IMR-90 (cell line): ENCODE data around the gene MARCHF2. TPM values are rescaled to one million over a fixed set of nuclear protein-coding genes. Genes with fewer than 3 reads are reported as not detected.
A peak's percentile ranks its signal among the peaks of the same experiment; 100 is the strongest.

Source experiments
- ATAC-seq: fragments of 200-7000 bp; cut with Tn5 transposase; 2 replicates; pipeline ENCODE4 v1.9.1; 2020; ENCODE audit warnings: low read depth, mild to moderate bottlenecking, moderate library complexity
- BruUV-seq: library from RNA; stranded (reverse); fragments of 400-500 nt; replicated peaks from 2 replicates; lab custom pipeline; 2021; lab: Mats Ljungman, UMichigan
- CTCF ChIA-PET: fragments of 300-600 bp; formaldehyde crosslinking; extraction: SDS; loops from one replicate; lab custom pipeline; 2021; ENCODE audit warnings: antibody characterized with exemption; lab: Yijun Ruan, JAX
- POLR2A ChIA-PET: fragments of 300-600 bp; sonication (Branson Sonifier 250); formaldehyde crosslinking; loops from one replicate; lab custom pipeline; 2022; ENCODE audit warnings: antibody characterized with exemption; ENCODE audit not compliant: unreplicated experiment; lab: Charles Lee
- DNase-seq: peaks from one replicate; pipeline ENCODE4 v3.0.0; 2013
- H2AFZ ChIP-seq: replicated peaks from 2 replicates; pipeline ENCODE3; 2013; ENCODE audit warnings: low read length, mild to moderate bottlenecking; ENCODE audit not compliant: poor library complexity
- H2AK5ac ChIP-seq: 2 replicates; pipeline ENCODE4 v1.6.1; 2013; ENCODE audit warnings: low read depth, low read length, inconsistent platforms
- H2AK9ac ChIP-seq: replicated peaks from 2 replicates; pipeline ENCODE3; 2013; ENCODE audit warnings: mild to moderate bottlenecking, low read depth, low read length, moderate library complexity; ENCODE audit not compliant: poor library complexity
- H2BK120ac ChIP-seq: 2 replicates; pipeline ENCODE4 v1.6.1; 2013; ENCODE audit warnings: low read depth, low read length, inconsistent platforms
- H2BK15ac ChIP-seq: 3 replicates; pipeline ENCODE4 v1.6.1; 2013; ENCODE audit warnings: low read depth, low read length, inconsistent platforms
- H2BK20ac ChIP-seq: 2 replicates; pipeline ENCODE4 v1.6.1; 2013; ENCODE audit warnings: low read depth, mild to moderate bottlenecking, inconsistent platforms, low read length, moderate library complexity
- H2BK5ac ChIP-seq: 2 replicates; pipeline ENCODE4 v1.6.1; 2013; ENCODE audit warnings: mild to moderate bottlenecking, low read depth, low read length, inconsistent platforms; ENCODE audit not compliant: poor library complexity, severe bottlenecking
- H3K14ac ChIP-seq: replicated peaks from 2 replicates; pipeline ENCODE4 v1.6.1; 2013; ENCODE audit warnings: low read depth, low read length, inconsistent platforms
- H3K18ac ChIP-seq: 2 replicates; pipeline ENCODE4 v1.6.1; 2013; ENCODE audit warnings: low read depth, low read length, control low read depth
- H3K23ac ChIP-seq: 2 replicates; pipeline ENCODE4 v1.6.1; 2013; ENCODE audit warnings: low read depth, low read length, inconsistent platforms
- H3K27ac ChIP-seq: 2 replicates; pipeline ENCODE4 v1.5.1; 2013; ENCODE audit warnings: mild to moderate bottlenecking, control low read depth, low read length; ENCODE audit not compliant: insufficient read depth
- H3K27me3 ChIP-seq: 2 replicates; pipeline ENCODE4 v1.6.1; 2013; ENCODE audit warnings: low read length; ENCODE audit not compliant: control insufficient read depth, insufficient read depth
- H3K36me3 ChIP-seq: 2 replicates; pipeline ENCODE4 v1.6.1; 2013; ENCODE audit warnings: low read length, mixed read lengths; ENCODE audit not compliant: control insufficient read depth, insufficient read depth
- H3K4ac ChIP-seq: 2 replicates; pipeline ENCODE4 v1.6.1; 2013; ENCODE audit warnings: low read depth, low read length, inconsistent platforms
- H3K4me1 ChIP-seq: 2 replicates; pipeline ENCODE4 v1.6.1; 2013; ENCODE audit warnings: low read length, mixed read lengths; ENCODE audit not compliant: control insufficient read depth, insufficient read depth
- H3K4me2 ChIP-seq: 2 replicates; pipeline ENCODE4 v1.6.1; 2013; ENCODE audit warnings: low read depth, mild to moderate bottlenecking, control low read depth, low read length, moderate library complexity
- H3K4me3 ChIP-seq: 2 replicates; pipeline ENCODE4 v1.5.1; 2013; ENCODE audit warnings: low read depth, mild to moderate bottlenecking, control low read depth, low read length, moderate library complexity; ENCODE audit not compliant: insufficient read depth
- H3K56ac ChIP-seq: 2 replicates; pipeline ENCODE4 v1.6.1; 2013; ENCODE audit warnings: low read length, inconsistent platforms; ENCODE audit not compliant: insufficient read depth; ENCODE audit errors: extremely low read depth
- H3K79me1 ChIP-seq, 2 experiments: 2 replicates each; pipeline ENCODE4 v1.6.1; 2013; ENCODE audit warnings: low read length in 2 of 2, inconsistent platforms in 1 of 2, low read depth in 1 of 2
- H3K9ac ChIP-seq: 2 replicates; pipeline ENCODE4 v1.6.1; 2013; ENCODE audit warnings: low read depth, low read length, control low read depth
- H3K9me1 ChIP-seq: 2 replicates; pipeline ENCODE4 v1.6.1; 2013; ENCODE audit warnings: low read length, inconsistent platforms; ENCODE audit not compliant: insufficient read depth
- H3K9me3 ChIP-seq: 2 replicates; pipeline ENCODE4 v1.6.1; 2013; ENCODE audit warnings: low read length; ENCODE audit not compliant: control insufficient read depth, insufficient read depth
- H4K20me1 ChIP-seq: 2 replicates; pipeline ENCODE4 v1.6.1; 2013; ENCODE audit warnings: low read length, inconsistent platforms; ENCODE audit not compliant: insufficient read depth
- H4K5ac ChIP-seq: 2 replicates; pipeline ENCODE4 v1.6.1; 2013; ENCODE audit warnings: mild to moderate bottlenecking, low read depth, low read length, control low read depth
- H4K8ac ChIP-seq, 2 experiments: 2 replicates each; pipeline ENCODE4 v1.6.1; 2013; ENCODE audit warnings: low read depth in 2 of 2, low read length in 2 of 2, control low read depth in 1 of 2, inconsistent platforms in 1 of 2
- H4K91ac ChIP-seq: 2 replicates; pipeline ENCODE4 v1.6.1; 2013; ENCODE audit warnings: low read depth, low read length, inconsistent platforms; ENCODE audit not compliant: insufficient read depth
- CHD1 ChIP-seq: IDR thresholded peaks from 2 replicates; pipeline ENCODE4 v1.6.1; 2012; ENCODE audit warnings: low read depth, low read length, improper control_type of control experiment
- MAFK ChIP-seq: IDR thresholded peaks from 2 replicates; pipeline ENCODE4 v1.6.1; 2012; ENCODE audit warnings: low read depth, low read length, improper control_type of control experiment
- NFE2L2 ChIP-seq: fragments of 150-350 bp; IDR thresholded peaks from 2 replicates; pipeline ENCODE4 v1.6.1; 2016; ENCODE audit warnings: low read depth, mild to moderate bottlenecking, low read length
- POLR2A ChIP-seq: IDR thresholded peaks from 2 replicates; pipeline ENCODE4 v1.6.1; 2012; ENCODE audit warnings: mild to moderate bottlenecking, low read depth, low read length
- RCOR1 ChIP-seq: IDR thresholded peaks from 2 replicates; pipeline ENCODE4 v1.6.1; 2012; ENCODE audit warnings: mild to moderate bottlenecking, low read length, improper control_type of control experiment; ENCODE audit not compliant: insufficient replicate concordance
- RFX5 ChIP-seq: IDR thresholded peaks from 2 replicates; pipeline ENCODE4 v1.8.0; 2012; ENCODE audit warnings: low read depth, mild to moderate bottlenecking, low read length, moderate library complexity
- WGBS, 2 experiments: methylation state at CpG; one replicate each; pipeline versions ENCODE4 v1.1.5 to v1.1.7; 2013; ENCODE audit warnings: missing lambda C conversion rate in 2 of 2; ENCODE audit not compliant: insufficient read length in 1 of 2; ENCODE audit errors: extremely low coverage in 2 of 2; 5-methylcytosine and 5-hydroxymethylcytosine counted together
- dilution Hi-C: fragments of 300-500 bp; cut with HindIII; formaldehyde crosslinking; loops from one replicate; pipeline ENCODE4 v1.14.3; 2018; ENCODE audit warnings: low sequenced_read_pairs; ENCODE audit not compliant: unreplicated experiment
- in situ Hi-C: fragments of 300-500 bp; cut with MboI; formaldehyde crosslinking; loops from 3 replicates; pipeline ENCODE4 v1.14.3; 2019; ENCODE audit warnings: low sequenced_read_pairs, inconsistent platforms, mixed read lengths
- intact Hi-C: fragments of 100-400 bp; cut with micrococcal nuclease; formaldehyde crosslinking; loops from 2 replicates; pipeline ENCODE4 v1.10.0; 2022
- polyA plus RNA-seq, 3 experiments: library from polyadenylated mRNA; depleted of rRNA; stranded (reverse); fragments of >200 nt; gene quantifications; 2 replicates each; pipeline ENCODE4 v1.2.3, GENCODE V29; 2012; ENCODE audit warnings: low replicate concordance in 1 of 3
- total RNA-seq: library from RNA; depleted of rRNA; stranded (reverse); fragments of >200 nt; gene quantifications from 2 replicates; pipeline ENCODE4 v1.2.3, GENCODE V29; 2012

Gene MARCHF2
- total and polyA plus RNA-seq, 2 of the 4 experiments (the other 2 are of a cell fraction) = 33.8 to 58.8 TPM

DNA sequence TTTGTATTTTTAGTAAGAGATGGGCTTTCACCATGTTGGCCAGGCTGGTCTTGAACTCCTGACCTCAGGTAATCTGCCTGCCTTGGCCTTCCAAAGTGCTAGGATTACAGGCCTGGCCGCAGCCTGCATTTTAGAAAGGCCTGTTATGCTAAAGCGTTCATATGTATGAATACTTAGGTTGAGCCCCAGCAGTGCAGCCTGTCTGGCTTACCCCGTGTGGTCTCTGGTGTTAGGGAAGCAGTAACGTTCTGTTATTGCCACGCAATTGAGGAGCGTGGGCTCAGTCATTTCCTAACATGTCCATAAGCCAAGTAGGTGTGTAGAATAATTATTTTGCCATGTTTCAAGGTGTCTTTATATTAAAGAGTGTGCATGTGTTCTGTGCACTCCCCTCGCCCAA lies 46.0 kb downstream of the MARCHF2 start:
- Histone ChIP-seq H3K4me1 (peaks cover 31% of the 10 kb centered on the region), H3K27me3 (no peaks in the 10 kb centered on the region), H3K9me1 (peaks cover 37% of the 10 kb centered on the region), H3K18ac (peak overlapping the region; percentile 42; the same call in 1 of the 2 replicates), H2AK9ac (no peak overlapping the region), H4K91ac (peak overlapping the region; percentile 53), H2AK5ac (peak overlapping the region; percentile 51), H3K36me3 (peaks cover 22% of the 10 kb centered on the region), H2BK15ac (peak overlapping the region; percentile 35; the same call in 1 of the 3 replicates), H2BK20ac (0 out of 2 replicates have a peak overlapping the region, but pooled peaks have one; percentile 22), H2BK120ac (peak overlapping the region; percentile 53), H4K5ac (peak overlapping the region; percentile 3; the same call in 1 of the 2 replicates), H3K4ac (peak overlapping the region; percentile 82), H3K4me3 (no peak overlapping the region), H4K20me1 (peaks cover 100% of the 10 kb centered on the region), H2BK5ac (peak overlapping the region; percentile 86), H3K9ac (peak overlapping the region; percentile 36), H4K8ac (0 out of 4 replicates have a peak overlapping the region, but pooled peaks of 1 of the 2 experiments have one; percentile 27), H3K14ac (peak overlapping the region; percentile 82), H3K23ac (peak overlapping the region; percentile 84; the same call in 1 of the 2 replicates), H2AFZ (no peak overlapping the region), H3K79me1 (peaks cover 16 to 92% of the 10 kb centered on the region in 2 experiments), H3K9me3 (no peaks in the 10 kb centered on the region), H3K56ac (no peak overlapping the region), H3K27ac (peak overlapping the region; percentile 50; the same call in 1 of the 2 replicates), H3K4me2 (peak overlapping the region; percentile 56)
- ChIA-PET CTCF (interaction anchor here (1.0 kb wide), 1 partner anchor 105 kb away, joined by 3 read pairs; no protein-coding TSS in a partner anchor), POLR2A (no interaction called here)
- no peak for DNase-seq
- dilution Hi-C loops (no loop called here), intact Hi-C loops (loop anchor here (5.0 kb wide), 1 partner anchor 48 kb away; no protein-coding TSS in a partner anchor), in situ Hi-C loops (no loop called here)
- no peak for TF ChIP-seq POLR2A
- no peak for TF ChIP-seq RFX5
- no peak for TF ChIP-seq CHD1
- TF ChIP-seq NFE2L2 = no peak
- no peak for TF ChIP-seq MAFK
- TF ChIP-seq RCOR1 = no peak
- BruUV-seq = no TSS peak
- WGBS, 2 experiments = 58% methylated on average over 2 of the region's 7 CpGs; no CpG with 5 or more reads in 1 of the 2 experiments
- no peak; the same call in 1 of the 2 replicates for ATAC-seq
